Mesenchymal stem cell (in vitro differentiated cells and primary cell): Measurements from ENCODE around the gene MYBPC2.

Experiments
- DNase-seq: peaks from one replicate; pipeline ENCODE4 v3.0.0-alpha.2; 2013
- H2AFZ ChIP-seq: one replicate; pipeline ENCODE4 v1.6.1; 2013; ENCODE audit warnings: low read depth, mild to moderate bottlenecking, control low read depth, inconsistent platforms, low read length, moderate library complexity
- H2AK5ac ChIP-seq: 2 replicates; pipeline ENCODE4 v1.6.1; 2013; ENCODE audit warnings: low read length, moderate library complexity, mild to moderate bottlenecking, inconsistent platforms; ENCODE audit not compliant: severe bottlenecking
- H2BK120ac ChIP-seq: one replicate; pipeline ENCODE4 v1.6.1; 2013; ENCODE audit warnings: low read depth, mild to moderate bottlenecking, inconsistent platforms, low read length, moderate library complexity
- H2BK12ac ChIP-seq, 2 experiments: one replicate each; pipeline ENCODE4 v1.6.1; 2013; ENCODE audit warnings: inconsistent platforms in 2 of 2, low read length in 2 of 2, mild to moderate bottlenecking in 2 of 2, moderate library complexity in 2 of 2, control low read depth in 1 of 2
- H2BK15ac ChIP-seq: one replicate; pipeline ENCODE4 v1.6.1; 2013; ENCODE audit warnings: mild to moderate bottlenecking, low read depth, inconsistent platforms; ENCODE audit not compliant: poor library complexity, severe bottlenecking
- H2BK5ac ChIP-seq: 2 replicates; pipeline ENCODE4 v1.6.1; 2013; ENCODE audit warnings: low read depth, mild to moderate bottlenecking, low read length, control low read depth, inconsistent platforms; ENCODE audit not compliant: poor library complexity, severe bottlenecking
- H3K14ac ChIP-seq, 2 experiments: one replicate each; pipeline ENCODE4 v1.6.1; 2013; ENCODE audit warnings: inconsistent platforms in 2 of 2, low read length in 2 of 2, control low read depth in 1 of 2, mild to moderate bottlenecking in 1 of 2, moderate library complexity in 1 of 2
- H3K18ac ChIP-seq, 2 experiments: one replicate each; pipeline ENCODE4 v1.6.1; 2013; ENCODE audit warnings: inconsistent platforms in 2 of 2, low read length in 2 of 2, control low read depth in 1 of 2, low read depth in 1 of 2, mild to moderate bottlenecking in 1 of 2
- H3K23ac ChIP-seq, 2 experiments: one replicate each; pipeline ENCODE4 v1.6.1; 2013; ENCODE audit warnings: inconsistent platforms in 2 of 2, low read length in 2 of 2, mild to moderate bottlenecking in 2 of 2, moderate library complexity in 2 of 2, control low read depth in 1 of 2
- H3K27ac ChIP-seq: 2 replicates; pipeline ENCODE4 v1.5.1; 2013; ENCODE audit warnings: mild to moderate bottlenecking, moderate library complexity, low read length, control low read depth, inconsistent platforms; ENCODE audit not compliant: poor library complexity, severe bottlenecking
- H3K27me3 ChIP-seq, 2 experiments: 2 replicates each; pipeline versions ENCODE4 v1.6.1 to v1.7.0; 2013; ENCODE audit warnings: low read length in 2 of 2, mild to moderate bottlenecking in 2 of 2, moderate library complexity in 2 of 2, control low read depth in 1 of 2, inconsistent platforms in 1 of 2; ENCODE audit not compliant: control insufficient read depth in 1 of 2, insufficient read depth in 1 of 2
- H3K36me3 ChIP-seq, 2 experiments: 2 replicates each; pipeline versions ENCODE4 v1.6.1 to v1.7.0; 2013; ENCODE audit warnings: low read length in 2 of 2, control low read depth in 1 of 2, inconsistent platforms in 1 of 2, low read depth in 1 of 2, mild to moderate bottlenecking in 1 of 2; ENCODE audit not compliant: insufficient read depth in 2 of 2, control insufficient read depth in 1 of 2
- H3K4ac ChIP-seq, 2 experiments: one replicate each; pipeline ENCODE4 v1.6.1; 2013; ENCODE audit warnings: inconsistent platforms in 2 of 2, low read length in 2 of 2, mild to moderate bottlenecking in 2 of 2, moderate library complexity in 2 of 2, control low read depth in 1 of 2, low read depth in 1 of 2
- H3K4me1 ChIP-seq: 2 replicates; pipeline ENCODE4 v1.6.1; 2013; ENCODE audit warnings: low read depth, low read length, control low read depth; ENCODE audit not compliant: control insufficient read depth, insufficient read depth
- H3K4me2 ChIP-seq: 2 replicates; pipeline ENCODE4 v1.6.1; 2013; ENCODE audit warnings: low read length, mild to moderate bottlenecking, inconsistent platforms; ENCODE audit not compliant: poor library complexity, severe bottlenecking
- H3K4me3 ChIP-seq, 2 experiments: 2 replicates each; pipeline versions ENCODE4 v1.5.1 to v1.7.0; 2013; ENCODE audit warnings: low read length in 2 of 2, mild to moderate bottlenecking in 2 of 2, control low read depth in 1 of 2, low read depth in 1 of 2; ENCODE audit not compliant: insufficient read depth in 1 of 2
- H3K79me1 ChIP-seq: replicated peaks from 2 replicates; pipeline ENCODE4 v1.6.1; 2013; ENCODE audit warnings: mild to moderate bottlenecking, control low read depth, low read length, inconsistent platforms; ENCODE audit not compliant: poor library complexity, severe bottlenecking
- H3K9ac ChIP-seq: 2 replicates; pipeline ENCODE4 v1.7.0; 2013; ENCODE audit warnings: mild to moderate bottlenecking, low read length, moderate library complexity
- H3K9me3 ChIP-seq: 2 replicates; pipeline ENCODE4 v1.7.0; 2013; ENCODE audit warnings: mild to moderate bottlenecking, low read length; ENCODE audit not compliant: control insufficient read depth
- H4K8ac ChIP-seq: one replicate; pipeline ENCODE4 v1.6.1; 2013; ENCODE audit warnings: inconsistent platforms, mild to moderate bottlenecking, low read length, moderate library complexity
- H4K91ac ChIP-seq: one replicate; pipeline ENCODE4 v1.6.1; 2013; ENCODE audit warnings: mild to moderate bottlenecking, low read length, inconsistent platforms
- WGBS: methylation state at CpG from one replicate; pipeline ENCODE4 v1.1.7; 2013; ENCODE audit warnings: mixed read lengths; 5-methylcytosine and 5-hydroxymethylcytosine counted together

MYBPC2 gene

GRCh38 chr19:50457300-50457699 is 24.6 kb downstream of the MYBPC2 start:
- Histone ChIP-seq H4K91ac (no peak overlapping the region), H3K18ac (no peak overlapping the region), H3K79me1 (no peaks in the 10 kb centered on the region), H3K27ac (no peak overlapping the region), H2AK5ac (no peak overlapping the region), H3K4me3 (no peak overlapping the region), H3K9ac (no peak overlapping the region), H3K4me2 (no peak overlapping the region), H3K4ac (no peak overlapping the region), H3K14ac (no peak overlapping the region), H2AFZ (no peak overlapping the region), H3K9me3 (no peaks in the 10 kb centered on the region), H2BK120ac (no peak overlapping the region), H3K4me1 (peaks cover 12% of the 10 kb centered on the region), H3K27me3 (peaks cover 0 to 41% of the 10 kb centered on the region in 2 experiments), H4K8ac (no peak overlapping the region), H3K23ac (no peak overlapping the region), H2BK12ac (no peak overlapping the region), H3K36me3 (peaks cover 0 to 15% of the 10 kb centered on the region in 2 experiments), H2BK5ac (no peak overlapping the region), H2BK15ac (no peak overlapping the region)
- DNase-seq: no peak
- 78% methylated on average over 5 of the region's 5 CpGs for WGBS

GRCh38 chr19:50458396-50459066 is 25.8 kb downstream of the MYBPC2 start:
- no peak overlapping the region for H3K14ac ChIP-seq
- peak overlapping the region in 1 of 2 experiments; percentile 56 for H3K4me3 ChIP-seq
- no peak overlapping the region for H3K4ac ChIP-seq
- peaks cover 12% of the 10 kb centered on the region for H3K4me1 ChIP-seq
- no peak overlapping the region for H2AFZ ChIP-seq
- H3K23ac ChIP-seq: no peak overlapping the region
- no peak for DNase-seq
- no peak overlapping the region for H2AK5ac ChIP-seq
- H4K8ac ChIP-seq: no peak overlapping the region
- H4K91ac ChIP-seq: no peak overlapping the region
- H2BK15ac ChIP-seq: no peak overlapping the region
- no peak overlapping the region for H2BK12ac ChIP-seq
- no peak overlapping the region for H3K18ac ChIP-seq
- H3K79me1 ChIP-seq: no peaks in the 10 kb centered on the region
- peaks cover 0 to 15% of the 10 kb centered on the region in 2 experiments for H3K36me3 ChIP-seq
- WGBS: 76% methylated on average over 50 of the region's 50 CpGs
- no peak overlapping the region for H3K9ac ChIP-seq
- no peak overlapping the region for H3K27ac ChIP-seq
- no peaks in the 10 kb centered on the region for H3K9me3 ChIP-seq
- peaks cover 0 to 41% of the 10 kb centered on the region in 2 experiments for H3K27me3 ChIP-seq
- no peak overlapping the region for H3K4me2 ChIP-seq
- no peak overlapping the region for H2BK5ac ChIP-seq
- H2BK120ac ChIP-seq: no peak overlapping the region

- H3K4me1 ChIP-seq: peaks cover 12% of the 10 kb centered on the region
- H3K14ac ChIP-seq: no peak overlapping the region
- H3K79me1 ChIP-seq: no peaks in the 10 kb centered on the region
- H3K36me3 ChIP-seq: peaks cover 0 to 11% of the 10 kb centered on the region in 2 experiments
- H4K91ac ChIP-seq: no peak overlapping the region
- H3K4me3 ChIP-seq: no peak overlapping the region
- H4K8ac ChIP-seq: no peak overlapping the region
- H2BK120ac ChIP-seq: no peak overlapping the region
- DNase-seq: no peak
- H2BK15ac ChIP-seq: no peak overlapping the region
- no peak overlapping the region for H3K27ac ChIP-seq
- no peak overlapping the region for H2AK5ac ChIP-seq
- H3K4me2 ChIP-seq: no peak overlapping the region
- WGBS: 73% methylated on average over 32 of the region's 32 CpGs
- H2BK12ac ChIP-seq: no peak overlapping the region
- H3K27me3 ChIP-seq: peaks cover 0 to 44% of the 10 kb centered on the region in 2 experiments
- H3K9me3 ChIP-seq: no peaks in the 10 kb centered on the region
- no peak overlapping the region for H3K9ac ChIP-seq
- H2BK5ac ChIP-seq: no peak overlapping the region
- H3K18ac ChIP-seq: no peak overlapping the region
- no peak overlapping the region for H3K4ac ChIP-seq
- no peak overlapping the region for H3K23ac ChIP-seq
- no peak overlapping the region for H2AFZ ChIP-seq
Observed at GRCh38 chr19:50459067-50459456, 26.4 kb downstream of the MYBPC2 start.

- H2BK12ac ChIP-seq: no peak overlapping the region
- no peaks in the 10 kb centered on the region for H3K79me1 ChIP-seq
- H3K27me3 ChIP-seq: peaks cover 0 to 49% of the 10 kb centered on the region in 2 experiments
- peaks cover 0 to 10% of the 10 kb centered on the region in 2 experiments for H3K36me3 ChIP-seq
- no peak overlapping the region for H2AFZ ChIP-seq
- H3K23ac ChIP-seq: no peak overlapping the region
- no peak for DNase-seq
- H3K18ac ChIP-seq: no peak overlapping the region
- peaks cover 12% of the 10 kb centered on the region for H3K4me1 ChIP-seq
- H3K27ac ChIP-seq: peak overlapping the region; percentile 77
- peak overlapping the region; percentile 31 for H3K4me2 ChIP-seq
- no peaks in the 10 kb centered on the region for H3K9me3 ChIP-seq
- H3K9ac ChIP-seq: peak overlapping the region; percentile 55
- no peak overlapping the region for H3K4ac ChIP-seq
- no peak overlapping the region for H3K14ac ChIP-seq
- H2BK120ac ChIP-seq: no peak overlapping the region
- no peak overlapping the region for H2BK15ac ChIP-seq
- peak overlapping the region; percentile 16 for H2AK5ac ChIP-seq
- H2BK5ac ChIP-seq: no peak overlapping the region
- no peak overlapping the region for H3K4me3 ChIP-seq
- no peak overlapping the region for H4K8ac ChIP-seq
- no CpG with 5 or more reads among the region's 1 CpG for WGBS
- no peak overlapping the region for H4K91ac ChIP-seq
Observed at GRCh38 chr19:50459638-50460037, 26.9 kb downstream of the MYBPC2 start.
